Uterus (tissue), 2 donors: ENCODE data around the gene TMEM74B.

Experiments
- POLR2A ChIP-seq, 2 donors: fragments of 450-650 bp; IDR thresholded peaks; one replicate each; pipeline ENCODE4 v1.6.1; 2016; ENCODE audit warnings: antibody characterized with exemption in 2 of 2, mild to moderate bottlenecking in 1 of 2, moderate library complexity in 1 of 2
- TF ChIP-seq, protein P1 (sequence below), 4 experiments: fragments of 200-600 bp in 2 of 4; fragments of 450-650 bp in 2 of 4; sonication (generic) in 2 of 4; IDR thresholded peaks; one replicate each; pipeline ENCODE4 v1.5.1; 2016 to 2019; ENCODE audit warnings: antibody characterized with exemption in 4 of 4, mild to moderate bottlenecking in 2 of 4, moderate library complexity in 1 of 4

DNA sequence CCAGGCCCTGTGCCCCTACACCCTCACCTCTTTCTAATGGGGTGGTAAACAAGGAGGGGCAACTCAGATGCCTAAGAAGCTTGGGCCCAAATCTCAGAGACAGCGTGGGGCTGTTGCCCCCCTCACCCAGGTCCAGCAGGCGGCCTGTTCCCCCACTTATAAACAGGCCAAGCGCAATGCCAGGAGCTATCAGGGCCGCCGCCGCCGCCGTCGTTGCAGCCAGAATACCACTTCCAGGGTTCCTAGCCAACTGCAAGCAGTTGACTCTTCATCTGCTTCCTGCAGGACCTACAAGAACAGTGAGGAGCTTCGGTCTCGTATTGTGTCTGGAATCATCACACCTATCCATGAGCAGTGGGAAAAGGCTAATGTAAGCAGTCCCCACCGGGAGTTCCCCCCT lies 49.9 kb downstream of the TMEM74B start:
- TF ChIP-seq, protein P1, sequence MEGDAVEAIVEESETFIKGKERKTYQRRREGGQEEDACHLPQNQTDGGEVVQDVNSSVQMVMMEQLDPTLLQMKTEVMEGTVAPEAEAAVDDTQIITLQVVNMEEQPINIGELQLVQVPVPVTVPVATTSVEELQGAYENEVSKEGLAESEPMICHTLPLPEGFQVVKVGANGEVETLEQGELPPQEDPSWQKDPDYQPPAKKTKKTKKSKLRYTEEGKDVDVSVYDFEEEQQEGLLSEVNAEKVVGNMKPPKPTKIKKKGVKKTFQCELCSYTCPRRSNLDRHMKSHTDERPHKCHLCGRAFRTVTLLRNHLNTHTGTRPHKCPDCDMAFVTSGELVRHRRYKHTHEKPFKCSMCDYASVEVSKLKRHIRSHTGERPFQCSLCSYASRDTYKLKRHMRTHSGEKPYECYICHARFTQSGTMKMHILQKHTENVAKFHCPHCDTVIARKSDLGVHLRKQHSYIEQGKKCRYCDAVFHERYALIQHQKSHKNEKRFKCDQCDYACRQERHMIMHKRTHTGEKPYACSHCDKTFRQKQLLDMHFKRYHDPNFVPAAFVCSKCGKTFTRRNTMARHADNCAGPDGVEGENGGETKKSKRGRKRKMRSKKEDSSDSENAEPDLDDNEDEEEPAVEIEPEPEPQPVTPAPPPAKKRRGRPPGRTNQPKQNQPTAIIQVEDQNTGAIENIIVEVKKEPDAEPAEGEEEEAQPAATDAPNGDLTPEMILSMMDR (IDR thresholded peaks at IDR 0.05), result no peak
- TF ChIP-seq POLR2A (IDR thresholded peaks at IDR 0.05), result no peak
